ENCODE measurements around the gene SREBF1. TPM values are rescaled to one million over a fixed set of nuclear protein-coding genes. Genes with fewer than 3 reads are reported as not detected.

SREBF1 gene
- total RNA-seq, 4 donors from 2014 or later: 17.0 to 255 (median 18.9) TPM

DNA sequence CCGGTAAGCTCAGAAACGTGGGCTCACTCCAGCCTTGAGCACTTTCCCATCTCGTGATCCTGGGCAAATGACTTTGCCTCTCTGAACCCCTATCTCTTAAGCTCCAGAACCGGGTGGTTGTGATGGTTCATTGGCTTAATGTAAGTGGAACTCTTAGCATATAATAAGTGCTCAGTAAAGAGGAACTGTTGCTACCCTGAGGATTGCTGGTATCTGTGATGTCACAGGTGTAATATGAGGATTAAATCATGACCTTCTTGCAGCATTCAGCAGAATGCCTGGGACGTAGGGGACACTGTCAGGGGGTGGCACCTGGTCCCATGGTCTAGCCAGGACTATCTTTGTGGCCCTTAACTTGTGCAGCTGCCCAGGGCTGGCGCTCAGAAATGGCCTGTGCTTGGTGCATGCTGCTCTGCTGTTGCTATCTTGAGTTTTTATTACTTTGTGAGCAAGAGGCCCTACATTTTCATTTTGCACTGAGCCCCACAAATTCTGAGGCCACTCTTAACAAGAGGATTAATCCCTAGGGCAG is 68.8 kb downstream of the SREBF1 start:
- no peak for TF ChIP-seq CTCF (IDR thresholded peaks at IDR 0.05; ENCODE audit: low read depth)

DNA sequence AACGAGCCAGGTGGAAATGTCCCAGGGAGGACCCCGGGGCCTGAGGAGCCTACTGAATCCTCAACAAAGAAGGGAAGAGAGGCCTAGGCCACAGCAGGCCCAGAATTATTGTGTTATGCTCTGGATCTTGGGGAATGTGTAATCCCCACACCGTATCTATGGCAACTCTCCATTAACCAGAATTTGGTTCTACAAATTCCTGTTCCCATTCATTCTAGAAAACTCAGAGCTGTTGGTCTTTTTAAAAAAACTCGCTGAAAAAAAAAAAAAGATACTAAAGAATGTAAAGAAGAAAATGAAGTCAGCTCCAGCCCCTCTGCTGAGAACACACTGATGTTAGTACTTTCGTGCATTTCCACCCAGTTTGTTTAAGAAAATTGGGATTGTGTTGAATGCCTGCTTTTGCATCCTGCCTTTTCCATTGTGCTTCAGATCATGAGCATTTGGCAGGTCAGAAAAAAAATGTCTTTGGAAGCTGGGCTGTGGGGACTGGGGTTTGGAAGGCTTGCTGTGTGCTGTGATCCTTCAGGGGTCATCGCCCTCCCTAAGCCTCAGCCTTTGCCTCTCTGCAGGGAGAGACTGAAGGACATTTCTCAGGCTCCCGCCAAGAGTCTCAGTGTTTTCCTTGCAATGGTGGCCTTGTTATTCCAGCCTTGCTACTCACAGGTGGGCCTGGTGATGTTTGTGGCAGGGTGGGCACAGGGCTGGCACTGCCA is 69.5 kb downstream of the SREBF1 start:
- no peak for TF ChIP-seq CTCF (IDR thresholded peaks at IDR 0.05; ENCODE audit: low read depth)

DNA sequence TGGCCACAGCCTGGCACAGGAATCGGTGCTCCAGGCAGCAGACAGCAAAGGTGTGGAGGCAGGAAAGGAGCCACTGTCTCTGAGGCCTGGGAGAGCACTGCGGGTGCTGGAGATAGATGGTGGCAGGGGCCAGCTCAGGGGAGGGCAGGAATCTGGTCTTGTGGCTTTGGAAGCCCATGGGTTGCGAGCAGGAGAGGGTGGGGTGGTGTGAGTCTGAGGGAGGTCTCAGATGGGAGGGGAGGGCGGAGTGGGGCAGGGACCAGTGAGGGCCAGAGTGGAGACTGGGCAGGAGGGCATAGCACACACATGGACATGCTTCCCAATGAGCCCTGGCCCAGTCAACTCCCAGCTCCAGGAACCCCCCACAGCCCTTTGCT is 70.1 kb downstream of the SREBF1 start:
- no peak for TF ChIP-seq CTCF (IDR thresholded peaks at IDR 0.05; ENCODE audit: low read depth)

DNA sequence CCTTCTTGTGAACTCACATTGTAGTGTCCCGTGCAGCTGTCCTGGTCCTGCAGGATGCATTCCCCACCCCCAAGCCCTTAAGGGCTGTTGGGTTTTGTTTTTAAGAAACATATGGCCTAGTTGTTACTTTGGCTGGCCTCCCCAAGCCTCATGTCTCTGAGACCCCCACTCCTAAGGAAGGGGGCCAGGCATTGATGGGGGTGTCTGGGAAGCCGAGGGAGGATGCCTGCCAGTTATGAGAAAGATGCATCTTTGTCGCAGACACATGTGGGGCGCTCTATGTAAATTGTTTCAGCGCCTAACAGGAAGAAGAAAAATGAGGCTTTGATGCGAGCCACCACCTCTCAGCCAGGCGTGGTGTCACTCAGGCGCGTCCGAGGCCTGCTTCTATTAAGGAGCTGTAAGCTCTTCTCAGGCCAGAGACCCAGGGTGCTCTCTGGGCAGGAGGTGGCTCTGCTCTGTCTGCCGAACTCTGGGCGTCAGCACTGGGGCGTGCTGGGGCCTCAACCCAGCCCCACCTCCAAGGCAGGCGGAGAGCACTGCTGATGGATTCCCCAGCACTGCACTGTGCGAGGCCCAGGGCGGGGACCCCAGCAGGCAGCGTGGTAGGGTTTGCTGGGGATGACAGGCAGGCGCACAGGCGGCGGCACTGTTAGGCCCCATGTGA is 70.6 kb downstream of the SREBF1 start:
- TF ChIP-seq CTCF (IDR thresholded peaks at IDR 0.05; ENCODE audit: low read depth): no peak

DNA sequence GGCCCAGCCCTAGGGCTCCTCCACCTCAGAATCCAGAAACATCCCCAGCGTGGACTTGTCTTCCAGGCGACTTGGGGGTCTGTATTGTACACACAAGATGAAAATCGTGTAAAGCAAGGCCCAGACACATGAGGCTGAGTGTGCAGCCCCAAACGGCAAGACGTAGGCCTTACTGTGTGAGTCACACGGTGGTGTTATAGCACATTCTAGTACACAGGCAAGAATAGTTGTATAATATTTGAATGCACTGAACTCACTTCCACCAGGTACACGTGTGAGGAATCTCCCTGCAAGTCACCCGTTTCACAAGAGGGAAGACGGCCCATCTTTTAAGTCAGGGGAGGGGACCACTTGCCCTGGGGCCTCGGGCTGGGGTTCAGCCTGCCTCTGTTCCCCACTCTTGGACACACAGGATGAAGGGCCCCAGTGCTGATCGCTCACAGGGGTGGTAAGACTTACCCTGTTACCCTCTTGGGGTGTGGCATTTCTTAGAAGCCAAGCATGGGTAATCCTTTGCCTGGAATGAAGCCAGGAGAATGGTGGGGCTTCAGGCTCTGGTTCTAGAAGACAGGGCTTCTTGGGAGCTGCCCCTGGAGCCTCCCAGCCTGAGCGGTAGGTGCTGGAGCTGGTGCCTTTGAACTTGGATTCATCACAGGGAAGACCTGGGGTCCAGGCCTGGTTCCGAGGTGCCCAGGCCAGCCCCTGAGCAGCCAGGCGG is 71.3 kb downstream of the SREBF1 start:
- no peak for TF ChIP-seq CTCF (IDR thresholded peaks at IDR 0.05; ENCODE audit: low read depth)

GRCh38 chr17:17763734-17764133 is 73.1 kb downstream of the SREBF1 start:
- TF ChIP-seq CTCF (IDR thresholded peaks at IDR 0.05; ENCODE audit: low read depth): no peak

- TF ChIP-seq CTCF (IDR thresholded peaks at IDR 0.05; ENCODE audit: low read depth): no peak
Observed at GRCh38 chr17:17763136-17763535, 73.7 kb downstream of the SREBF1 start.

All from subcutaneous adipose tissue (tissue), 4 donors.